ENCODE measurements around the gene CHTF18. TPM values are rescaled to one million over a fixed set of nuclear protein-coding genes. Genes with fewer than 3 reads are reported as not detected.

CHTF18 gene
- total and polyA plus RNA-seq, 2 experiments from 2014 or later, result 61.3 to 129 TPM

DNA sequence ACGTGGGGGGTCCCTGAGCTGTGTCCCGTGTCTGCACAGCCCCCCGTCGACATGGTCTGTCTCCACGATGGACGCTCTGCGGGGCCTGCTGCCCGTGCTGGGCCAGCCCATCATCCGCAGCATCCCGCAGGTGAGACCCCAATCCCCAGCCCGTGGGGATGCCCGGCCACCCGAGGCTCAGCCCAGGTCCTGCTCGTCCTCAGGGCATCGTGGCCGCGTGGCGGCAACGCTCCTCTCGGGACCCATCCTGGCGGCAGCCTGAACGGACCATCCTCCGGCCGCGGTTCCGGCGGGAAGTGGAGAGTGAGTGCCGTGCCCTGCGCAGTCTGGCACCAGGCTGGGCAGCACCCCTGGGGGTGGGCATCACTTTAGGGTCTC lies 22.9 kb upstream of the CHTF18 start:
- no peak overlapping the region for H3K4me3 ChIP-seq
- Mint-ChIP-seq H3K36me3 (ENCODE audit: low read depth) (no peaks in the 10 kb centered on the region), H3K4me3 (no peak overlapping the region), H3K27me3 (ENCODE audit: insufficient read depth, low read depth, poor library complexity) (peaks cover 13% of the 10 kb centered on the region), H3K27ac (no peak overlapping the region), H3K9me3 (no peaks in the 10 kb centered on the region; the same call in 2 of the 3 replicates), H3K4me1 (no peaks in the 10 kb centered on the region; the same call in 1 of the 3 replicates)
- H3K27me3 ChIP-seq (ENCODE audit: insufficient read depth), result no peaks in the 10 kb centered on the region
- H3K79me2 ChIP-seq (replicated peaks; ENCODE audit: insufficient read depth), result no peaks in the 10 kb centered on the region
- H3K4me2 ChIP-seq, result no peak overlapping the region
- DNase-seq (ENCODE audit: low spot score) (no peak), ATAC-seq (no peak)
- H3K9me2 ChIP-seq (ENCODE audit: insufficient read depth), result no peaks in the 10 kb centered on the region
- H4K20me1 ChIP-seq (replicated peaks; ENCODE audit: insufficient read depth), result no peaks in the 10 kb centered on the region
- no peak overlapping the region for H2AFZ ChIP-seq
- no peaks in the 10 kb centered on the region for H3K36me3 ChIP-seq (ENCODE audit: insufficient read depth)
- H3F3A ChIP-seq (replicated peaks; ENCODE audit: low read depth), result 0 out of 2 replicates have a peak, but pooled peaks cover 3% of the 10 kb centered on the region
- no peak for TF ChIP-seq EZH2phosphoT487 (IDR thresholded peaks at IDR 0.05; ENCODE audit: unreplicated experiment)
- TF ChIP-seq, protein P1, sequence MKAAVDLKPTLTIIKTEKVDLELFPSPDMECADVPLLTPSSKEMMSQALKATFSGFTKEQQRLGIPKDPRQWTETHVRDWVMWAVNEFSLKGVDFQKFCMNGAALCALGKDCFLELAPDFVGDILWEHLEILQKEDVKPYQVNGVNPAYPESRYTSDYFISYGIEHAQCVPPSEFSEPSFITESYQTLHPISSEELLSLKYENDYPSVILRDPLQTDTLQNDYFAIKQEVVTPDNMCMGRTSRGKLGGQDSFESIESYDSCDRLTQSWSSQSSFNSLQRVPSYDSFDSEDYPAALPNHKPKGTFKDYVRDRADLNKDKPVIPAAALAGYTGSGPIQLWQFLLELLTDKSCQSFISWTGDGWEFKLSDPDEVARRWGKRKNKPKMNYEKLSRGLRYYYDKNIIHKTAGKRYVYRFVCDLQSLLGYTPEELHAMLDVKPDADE (IDR thresholded peaks at IDR 0.05), result no peak
- TF ChIP-seq, protein P2, sequence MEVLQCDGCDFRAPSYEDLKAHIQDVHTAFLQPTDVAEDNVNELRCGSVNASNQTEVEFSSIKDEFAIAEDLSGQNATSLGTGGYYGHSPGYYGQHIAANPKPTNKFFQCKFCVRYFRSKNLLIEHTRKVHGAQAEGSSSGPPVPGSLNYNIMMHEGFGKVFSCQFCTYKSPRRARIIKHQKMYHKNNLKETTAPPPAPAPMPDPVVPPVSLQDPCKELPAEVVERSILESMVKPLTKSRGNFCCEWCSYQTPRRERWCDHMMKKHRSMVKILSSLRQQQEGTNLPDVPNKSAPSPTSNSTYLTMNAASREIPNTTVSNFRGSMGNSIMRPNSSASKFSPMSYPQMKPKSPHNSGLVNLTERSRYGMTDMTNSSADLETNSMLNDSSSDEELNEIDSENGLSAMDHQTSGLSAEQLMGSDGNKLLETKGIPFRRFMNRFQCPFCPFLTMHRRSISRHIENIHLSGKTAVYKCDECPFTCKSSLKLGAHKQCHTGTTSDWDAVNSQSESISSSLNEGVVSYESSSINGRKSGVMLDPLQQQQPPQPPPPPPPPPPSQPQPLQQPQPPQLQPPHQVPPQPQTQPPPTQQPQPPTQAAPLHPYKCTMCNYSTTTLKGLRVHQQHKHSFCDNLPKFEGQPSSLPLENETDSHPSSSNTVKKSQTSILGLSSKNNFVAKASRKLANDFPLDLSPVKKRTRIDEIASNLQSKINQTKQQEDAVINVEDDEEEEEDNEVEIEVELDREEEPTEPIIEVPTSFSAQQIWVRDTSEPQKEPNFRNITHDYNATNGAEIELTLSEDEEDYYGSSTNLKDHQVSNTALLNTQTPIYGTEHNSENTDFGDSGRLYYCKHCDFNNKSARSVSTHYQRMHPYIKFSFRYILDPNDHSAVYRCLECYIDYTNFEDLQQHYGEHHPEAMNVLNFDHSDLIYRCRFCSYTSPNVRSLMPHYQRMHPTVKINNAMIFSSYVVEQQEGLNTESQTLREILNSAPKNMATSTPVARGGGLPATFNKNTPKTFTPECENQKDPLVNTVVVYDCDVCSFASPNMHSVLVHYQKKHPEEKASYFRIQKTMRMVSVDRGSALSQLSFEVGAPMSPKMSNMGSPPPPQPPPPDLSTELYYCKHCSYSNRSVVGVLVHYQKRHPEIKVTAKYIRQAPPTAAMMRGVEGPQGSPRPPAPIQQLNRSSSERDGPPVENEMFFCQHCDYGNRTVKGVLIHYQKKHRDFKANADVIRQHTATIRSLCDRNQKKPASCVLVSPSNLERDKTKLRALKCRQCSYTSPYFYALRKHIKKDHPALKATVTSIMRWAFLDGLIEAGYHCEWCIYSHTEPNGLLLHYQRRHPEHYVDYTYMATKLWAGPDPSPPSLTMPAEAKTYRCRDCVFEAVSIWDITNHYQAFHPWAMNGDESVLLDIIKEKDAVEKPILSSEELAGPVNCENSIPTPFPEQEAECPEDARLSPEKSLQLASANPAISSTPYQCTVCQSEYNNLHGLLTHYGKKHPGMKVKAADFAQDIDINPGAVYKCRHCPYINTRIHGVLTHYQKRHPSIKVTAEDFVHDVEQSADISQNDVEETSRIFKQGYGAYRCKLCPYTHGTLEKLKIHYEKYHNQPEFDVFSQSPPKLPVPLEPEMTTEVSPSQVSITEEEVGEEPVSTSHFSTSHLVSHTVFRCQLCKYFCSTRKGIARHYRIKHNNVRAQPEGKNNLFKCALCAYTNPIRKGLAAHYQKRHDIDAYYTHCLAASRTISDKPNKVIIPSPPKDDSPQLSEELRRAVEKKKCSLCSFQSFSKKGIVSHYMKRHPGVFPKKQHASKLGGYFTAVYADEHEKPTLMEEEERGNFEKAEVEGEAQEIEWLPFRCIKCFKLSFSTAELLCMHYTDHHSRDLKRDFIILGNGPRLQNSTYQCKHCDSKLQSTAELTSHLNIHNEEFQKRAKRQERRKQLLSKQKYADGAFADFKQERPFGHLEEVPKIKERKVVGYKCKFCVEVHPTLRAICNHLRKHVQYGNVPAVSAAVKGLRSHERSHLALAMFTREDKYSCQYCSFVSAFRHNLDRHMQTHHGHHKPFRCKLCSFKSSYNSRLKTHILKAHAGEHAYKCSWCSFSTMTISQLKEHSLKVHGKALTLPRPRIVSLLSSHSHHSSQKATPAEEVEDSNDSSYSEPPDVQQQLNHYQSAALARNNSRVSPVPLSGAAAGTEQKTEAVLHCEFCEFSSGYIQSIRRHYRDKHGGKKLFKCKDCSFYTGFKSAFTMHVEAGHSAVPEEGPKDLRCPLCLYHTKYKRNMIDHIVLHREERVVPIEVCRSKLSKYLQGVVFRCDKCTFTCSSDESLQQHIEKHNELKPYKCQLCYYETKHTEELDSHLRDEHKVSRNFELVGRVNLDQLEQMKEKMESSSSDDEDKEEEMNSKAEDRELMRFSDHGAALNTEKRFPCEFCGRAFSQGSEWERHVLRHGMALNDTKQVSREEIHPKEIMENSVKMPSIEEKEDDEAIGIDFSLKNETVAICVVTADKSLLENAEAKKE (CRISPR knock-in tag; IDR thresholded peaks at IDR 0.05), result no peak
- TF ChIP-seq ZNF114 (CRISPR knock-in tag; IDR thresholded peaks at IDR 0.05), result no peak
- no peak for TF ChIP-seq NANOG (IDR thresholded peaks at IDR 0.05; ENCODE audit: borderline replicate concordance)
- no peak for TF ChIP-seq STAT1 (IDR thresholded peaks at IDR 0.05; ENCODE audit: unreplicated experiment)
- TF ChIP-seq, protein P3, sequence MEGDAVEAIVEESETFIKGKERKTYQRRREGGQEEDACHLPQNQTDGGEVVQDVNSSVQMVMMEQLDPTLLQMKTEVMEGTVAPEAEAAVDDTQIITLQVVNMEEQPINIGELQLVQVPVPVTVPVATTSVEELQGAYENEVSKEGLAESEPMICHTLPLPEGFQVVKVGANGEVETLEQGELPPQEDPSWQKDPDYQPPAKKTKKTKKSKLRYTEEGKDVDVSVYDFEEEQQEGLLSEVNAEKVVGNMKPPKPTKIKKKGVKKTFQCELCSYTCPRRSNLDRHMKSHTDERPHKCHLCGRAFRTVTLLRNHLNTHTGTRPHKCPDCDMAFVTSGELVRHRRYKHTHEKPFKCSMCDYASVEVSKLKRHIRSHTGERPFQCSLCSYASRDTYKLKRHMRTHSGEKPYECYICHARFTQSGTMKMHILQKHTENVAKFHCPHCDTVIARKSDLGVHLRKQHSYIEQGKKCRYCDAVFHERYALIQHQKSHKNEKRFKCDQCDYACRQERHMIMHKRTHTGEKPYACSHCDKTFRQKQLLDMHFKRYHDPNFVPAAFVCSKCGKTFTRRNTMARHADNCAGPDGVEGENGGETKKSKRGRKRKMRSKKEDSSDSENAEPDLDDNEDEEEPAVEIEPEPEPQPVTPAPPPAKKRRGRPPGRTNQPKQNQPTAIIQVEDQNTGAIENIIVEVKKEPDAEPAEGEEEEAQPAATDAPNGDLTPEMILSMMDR (conservative IDR thresholded peaks at IDR 0.05; ENCODE audit: low read depth in 2 of 2), result no peak
- no peak for TF ChIP-seq JUNB (IDR thresholded peaks at IDR 0.05; ENCODE audit: unreplicated experiment)
- TF ChIP-seq, protein P4, sequence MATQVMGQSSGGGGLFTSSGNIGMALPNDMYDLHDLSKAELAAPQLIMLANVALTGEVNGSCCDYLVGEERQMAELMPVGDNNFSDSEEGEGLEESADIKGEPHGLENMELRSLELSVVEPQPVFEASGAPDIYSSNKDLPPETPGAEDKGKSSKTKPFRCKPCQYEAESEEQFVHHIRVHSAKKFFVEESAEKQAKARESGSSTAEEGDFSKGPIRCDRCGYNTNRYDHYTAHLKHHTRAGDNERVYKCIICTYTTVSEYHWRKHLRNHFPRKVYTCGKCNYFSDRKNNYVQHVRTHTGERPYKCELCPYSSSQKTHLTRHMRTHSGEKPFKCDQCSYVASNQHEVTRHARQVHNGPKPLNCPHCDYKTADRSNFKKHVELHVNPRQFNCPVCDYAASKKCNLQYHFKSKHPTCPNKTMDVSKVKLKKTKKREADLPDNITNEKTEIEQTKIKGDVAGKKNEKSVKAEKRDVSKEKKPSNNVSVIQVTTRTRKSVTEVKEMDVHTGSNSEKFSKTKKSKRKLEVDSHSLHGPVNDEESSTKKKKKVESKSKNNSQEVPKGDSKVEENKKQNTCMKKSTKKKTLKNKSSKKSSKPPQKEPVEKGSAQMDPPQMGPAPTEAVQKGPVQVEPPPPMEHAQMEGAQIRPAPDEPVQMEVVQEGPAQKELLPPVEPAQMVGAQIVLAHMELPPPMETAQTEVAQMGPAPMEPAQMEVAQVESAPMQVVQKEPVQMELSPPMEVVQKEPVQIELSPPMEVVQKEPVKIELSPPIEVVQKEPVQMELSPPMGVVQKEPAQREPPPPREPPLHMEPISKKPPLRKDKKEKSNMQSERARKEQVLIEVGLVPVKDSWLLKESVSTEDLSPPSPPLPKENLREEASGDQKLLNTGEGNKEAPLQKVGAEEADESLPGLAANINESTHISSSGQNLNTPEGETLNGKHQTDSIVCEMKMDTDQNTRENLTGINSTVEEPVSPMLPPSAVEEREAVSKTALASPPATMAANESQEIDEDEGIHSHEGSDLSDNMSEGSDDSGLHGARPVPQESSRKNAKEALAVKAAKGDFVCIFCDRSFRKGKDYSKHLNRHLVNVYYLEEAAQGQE (IDR thresholded peaks at IDR 0.05; ENCODE audit: unreplicated experiment), result no peak
- no peak for TF ChIP-seq POLR2AphosphoS5 (IDR thresholded peaks at IDR 0.05; ENCODE audit: low read depth)
- no peak for TF ChIP-seq CREB1 (CRISPR knock-in tag; IDR thresholded peaks at IDR 0.05; ENCODE audit: low read depth)
- TF ChIP-seq EZH2 (IDR thresholded peaks at IDR 0.05; ENCODE audit: low read depth, unreplicated experiment), result no peak
- no peak for TF ChIP-seq ZNF331 (CRISPR knock-in tag; IDR thresholded peaks at IDR 0.05; ENCODE audit: low read depth)
- no peak overlapping the region for H3K27ac ChIP-seq (ENCODE audit: low read depth)
- H3K4me1 ChIP-seq (ENCODE audit: insufficient read depth), result no peaks in the 10 kb centered on the region
